Measurements from ENCODE around the gene CAPNS1.
"Not testable (repeated sequence)": the region's sequence is repeated elsewhere in the genome, so short reads cannot be mapped to it uniquely, and the experiment has no call there.

CAPNS1 gene

GRCh38 chr19:36149673-36150406 is 10.0 kb downstream of the CAPNS1 start:
- Mint-ChIP-seq H3K27ac (peak overlapping the region; percentile 67 to 77), H3K4me3 (no peak overlapping the region), H3K27me3 (no peaks in the 10 kb centered on the region), H3K4me1 (ENCODE audit: low read depth in 2 of 2) (peaks cover 12 to 15% of the 10 kb centered on the region in 2 donors), H3K9me3 (no peaks in the 10 kb centered on the region), H3K36me3 (ENCODE audit: insufficient read depth) (peaks cover 52% of the 10 kb centered on the region)
- ATAC-seq (replicated peaks) (no peak), DNase-seq (no peak)

- no peaks in the 10 kb centered on the region for H3K27me3 Mint-ChIP-seq
- H3K4me3 Mint-ChIP-seq: no peak overlapping the region
- H3K9me3 Mint-ChIP-seq: no peaks in the 10 kb centered on the region
- no peak for ATAC-seq (replicated peaks)
- H3K36me3 Mint-ChIP-seq (ENCODE audit: insufficient read depth): peaks cover 44% of the 10 kb centered on the region
- peaks cover 12 to 15% of the 10 kb centered on the region in 2 donors for H3K4me1 Mint-ChIP-seq (ENCODE audit: low read depth in 2 of 2)
- no peak for DNase-seq
- H3K27ac Mint-ChIP-seq: peak overlapping the region in 1 of 2 donors; percentile 67
Observed at GRCh38 chr19:36150586-36150985, 10.7 kb downstream of the CAPNS1 start.

- H3K27ac Mint-ChIP-seq: no peak overlapping the region
- H3K36me3 Mint-ChIP-seq (ENCODE audit: insufficient read depth): peaks cover 37% of the 10 kb centered on the region
- H3K27me3 Mint-ChIP-seq: no peaks in the 10 kb centered on the region
- H3K4me1 Mint-ChIP-seq (ENCODE audit: low read depth in 2 of 2): peaks cover 13% of the 10 kb centered on the region in 2 donors
- DNase-seq (no peak), ATAC-seq (replicated peaks) (no peak)
- H3K9me3 Mint-ChIP-seq: no peaks in the 10 kb centered on the region
- H3K4me3 Mint-ChIP-seq: no peak overlapping the region
Observed at GRCh38 chr19:36151144-36152018, 11.5 kb downstream of the CAPNS1 start.

- H3K27ac Mint-ChIP-seq: no peak overlapping the region
- ATAC-seq (replicated peaks): no peak
- H3K27me3 Mint-ChIP-seq: no peaks in the 10 kb centered on the region
- peaks cover 11 to 12% of the 10 kb centered on the region in 2 donors for H3K4me1 Mint-ChIP-seq (ENCODE audit: low read depth in 2 of 2)
- DNase-seq: no peak
- peaks cover 31% of the 10 kb centered on the region for H3K36me3 Mint-ChIP-seq (ENCODE audit: insufficient read depth)
- H3K9me3 Mint-ChIP-seq: no peaks in the 10 kb centered on the region
- H3K4me3 Mint-ChIP-seq: no peak overlapping the region
Observed at GRCh38 chr19:36152019-36152351, 12.1 kb downstream of the CAPNS1 start.

- no peak within 1 kb of the TSS for H3K27ac Mint-ChIP-seq
- H3K27me3 Mint-ChIP-seq: no peaks in the 10 kb centered on the region
- no peak for ATAC-seq (replicated peaks)
- H3K4me1 Mint-ChIP-seq (ENCODE audit: low read depth in 2 of 2): peaks cover 8 to 12% of the 10 kb centered on the region in 2 donors
- H3K9me3 Mint-ChIP-seq: no peaks in the 10 kb centered on the region
- H3K36me3 Mint-ChIP-seq (ENCODE audit: insufficient read depth): peaks cover 26% of the 10 kb centered on the region
- no peak within 1 kb of the TSS for H3K4me3 Mint-ChIP-seq
- DNase-seq: no peak
Observed at GRCh38 chr19:36152352-36153091, 12.7 kb downstream of the CAPNS1 start, which contains the start of gene COX7A1. Gene COX7A1 (minus strand): TSS chr19:36152447. CDS start chr19:36152407, 40 bp downstream.

GRCh38 chr19:36153126-36153525 is 13.3 kb downstream of the CAPNS1 start:
- DNase-seq (no peak), ATAC-seq (replicated peaks) (no peak)
- Mint-ChIP-seq H3K27me3 (no peaks in the 10 kb centered on the region), H3K27ac (no peak overlapping the region), H3K4me3 (no peak overlapping the region), H3K9me3 (no peaks in the 10 kb centered on the region), H3K36me3 (ENCODE audit: insufficient read depth) (peaks cover 20% of the 10 kb centered on the region), H3K4me1 (ENCODE audit: low read depth in 2 of 2) (peaks cover 8 to 12% of the 10 kb centered on the region in 2 donors)

GRCh38 chr19:36160821-36161596 is 21.1 kb downstream of the CAPNS1 start:
- no peaks in the 10 kb centered on the region for H3K27me3 Mint-ChIP-seq
- peak overlapping the region in 1 of 2 donors; percentile 48 for H3K27ac Mint-ChIP-seq
- H3K9me3 Mint-ChIP-seq: no peaks in the 10 kb centered on the region
- H3K36me3 Mint-ChIP-seq (ENCODE audit: insufficient read depth): peaks cover 9% of the 10 kb centered on the region
- no peak overlapping the region for H3K4me3 Mint-ChIP-seq
- DNase-seq (no peak), ATAC-seq (replicated peaks) (no peak)
- H3K4me1 Mint-ChIP-seq (ENCODE audit: low read depth in 2 of 2): peaks cover 0 to 2% of the 10 kb centered on the region in 2 donors

- H3K27ac Mint-ChIP-seq: no peak overlapping the region
- DNase-seq (no peak), ATAC-seq (replicated peaks) (no peak)
Observed at GRCh38 chr19:36163813-36164212, 23.9 kb downstream of the CAPNS1 start.

GRCh38 chr19:36169084-36169760 is 29.4 kb downstream of the CAPNS1 start:
- no peak for DNase-seq
- peaks cover 5% of the 10 kb centered on the region for H3K36me3 Mint-ChIP-seq (ENCODE audit: insufficient read depth)
- peaks cover 0 to 2% of the 10 kb centered on the region in 2 donors for H3K4me1 Mint-ChIP-seq (ENCODE audit: low read depth in 2 of 2)
- no peak overlapping the region for H3K4me3 Mint-ChIP-seq
- ATAC-seq (replicated peaks): no peak
- no peaks in the 10 kb centered on the region for H3K27me3 Mint-ChIP-seq
- no peaks in the 10 kb centered on the region for H3K9me3 Mint-ChIP-seq
- no peak overlapping the region for H3K27ac Mint-ChIP-seq

More at GRCh38 chr19:36163813-36164212, 23.9 kb downstream of the CAPNS1 start:
- peaks cover 0 to 2% of the 10 kb centered on the region in 2 donors for H3K4me1 Mint-ChIP-seq (ENCODE audit: low read depth in 2 of 2)
- peaks cover 14% of the 10 kb centered on the region for H3K36me3 Mint-ChIP-seq (ENCODE audit: insufficient read depth)
- no peaks in the 10 kb centered on the region for H3K9me3 Mint-ChIP-seq
- H3K4me3 Mint-ChIP-seq: no peak overlapping the region
- no peaks in the 10 kb centered on the region for H3K27me3 Mint-ChIP-seq

- Mint-ChIP-seq H3K4me1 (ENCODE audit: low read depth in 2 of 2) (peaks cover 0 to 2% of the 10 kb centered on the region in 2 donors), H3K36me3 (ENCODE audit: insufficient read depth) (peaks cover 3% of the 10 kb centered on the region), H3K27me3 (no peaks in the 10 kb centered on the region), H3K4me3 (no peak overlapping the region), H3K27ac (no peak overlapping the region), H3K9me3 (no peaks in the 10 kb centered on the region)
- DNase-seq (no peak), ATAC-seq (replicated peaks) (no peak)
Observed at GRCh38 chr19:36172852-36173251, 33.0 kb downstream of the CAPNS1 start.

- not testable (repeated sequence) for H3K27me3 Mint-ChIP-seq; H3K36me3 Mint-ChIP-seq (ENCODE audit: insufficient read depth); H3K4me3 Mint-ChIP-seq; H3K27ac Mint-ChIP-seq; H3K9me3 Mint-ChIP-seq; H3K4me1 Mint-ChIP-seq (ENCODE audit: low read depth in 2 of 2); DNase-seq; ATAC-seq (replicated peaks)
Observed at GRCh38 chr19:36173846-36174245, 34.0 kb downstream of the CAPNS1 start.

- not testable (repeated sequence) for DNase-seq; H3K27ac Mint-ChIP-seq; ATAC-seq (replicated peaks); H3K27me3 Mint-ChIP-seq; H3K4me3 Mint-ChIP-seq; H3K4me1 Mint-ChIP-seq (ENCODE audit: low read depth in 2 of 2); H3K9me3 Mint-ChIP-seq
- H3K36me3 Mint-ChIP-seq (ENCODE audit: insufficient read depth): peaks cover 11% of the 10 kb centered on the region
Observed at GRCh38 chr19:36179077-36179476, 39.2 kb downstream of the CAPNS1 start.

All from effector memory CD8-positive, alpha-beta T cell (primary cell).